ENCODE measurements around the gene ALLC.
A peak's percentile ranks its signal among the peaks of the same experiment; 100 is the strongest.

The ALLC gene

GRCh38 chr2:3680548-3681345 lies 22.7 kb downstream of the ALLC start:
- DNase-seq, result no peak

- DNase-seq, result no peak
Observed at GRCh38 chr2:3681625-3682024, 23.6 kb downstream of the ALLC start.

DNA sequence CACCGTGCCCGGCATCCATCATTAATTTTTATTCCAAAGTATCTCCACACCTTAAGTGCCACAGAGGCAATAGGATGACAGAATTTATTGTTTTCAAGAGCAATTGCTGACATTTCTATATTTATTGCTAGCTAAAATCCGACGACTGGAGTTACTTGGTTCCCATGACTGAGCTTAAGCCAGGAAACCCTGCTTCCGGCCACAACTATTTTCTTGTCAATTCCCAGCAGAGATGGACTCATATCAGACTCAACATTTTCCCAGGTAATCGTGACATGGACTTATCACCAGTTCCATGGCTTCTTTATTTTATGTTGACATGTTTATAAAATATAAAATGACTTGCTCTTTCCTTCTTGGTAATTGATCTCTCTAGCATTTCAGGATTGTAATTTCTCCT lies 24.8 kb downstream of the ALLC start:
- DNase-seq, result no peak

DNA sequence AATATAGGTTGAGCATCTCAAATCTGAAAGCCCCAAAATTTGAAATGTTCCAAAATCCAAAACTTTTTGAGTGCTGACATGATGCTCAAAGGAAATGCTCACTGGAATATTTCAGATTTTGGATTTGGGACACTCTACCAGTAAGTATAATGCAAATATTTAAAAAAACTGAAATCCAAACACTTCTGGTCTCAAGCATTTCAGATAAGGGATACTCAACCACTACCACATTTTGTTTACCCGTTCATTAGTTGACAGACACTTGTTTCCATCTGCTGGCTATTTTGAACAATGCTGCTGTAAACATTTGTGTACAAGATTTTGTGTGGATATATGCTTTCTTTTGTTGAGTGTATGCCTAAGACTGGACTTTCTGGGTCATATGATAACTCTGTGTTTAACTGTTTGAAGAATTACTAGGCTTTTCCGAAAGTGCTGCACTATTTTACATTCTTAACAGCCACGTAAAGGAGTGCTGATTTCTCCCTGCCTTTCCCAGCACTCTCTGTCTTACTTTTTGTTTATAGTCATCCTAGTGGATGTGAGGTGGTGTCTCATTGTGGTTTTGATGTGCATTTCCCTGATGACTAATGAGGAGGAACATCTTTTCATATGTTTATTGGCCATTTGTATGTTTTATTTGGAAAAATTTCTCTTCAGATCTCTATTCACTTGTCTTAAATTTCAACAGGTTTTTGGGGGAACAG lies 25.9 kb downstream of the ALLC start:
- DNase-seq, result no peak

GRCh38 chr2:3689998-3690748 lies 32.2 kb downstream of the ALLC start:
- no peak for DNase-seq

GRCh38 chr2:3692375-3692774 lies 34.4 kb downstream of the ALLC start:
- DNase-seq, result no peak

- DNase-seq, result no peak
Observed at GRCh38 chr2:3696545-3696944, 38.5 kb downstream of the ALLC start.

DNA sequence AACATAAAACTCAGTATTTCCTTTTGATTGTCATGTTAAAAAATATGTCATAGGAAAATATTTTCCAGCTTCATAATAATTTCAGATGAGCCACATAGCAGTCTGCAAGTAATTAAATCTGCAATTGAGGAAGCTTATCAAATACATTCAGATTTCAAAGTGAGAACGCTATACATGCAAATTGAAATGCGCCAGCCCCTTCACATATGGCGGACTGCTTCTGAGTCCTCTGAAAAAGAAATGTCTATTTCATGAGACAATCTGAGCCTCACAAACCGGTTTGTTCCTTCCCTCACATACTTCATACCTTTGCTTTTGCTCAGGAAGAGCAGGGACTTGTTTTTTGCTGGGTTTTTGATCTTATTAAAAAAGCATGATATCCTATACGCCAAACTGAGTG lies 43.1 kb downstream of the ALLC start:
- no peak for DNase-seq

DNA sequence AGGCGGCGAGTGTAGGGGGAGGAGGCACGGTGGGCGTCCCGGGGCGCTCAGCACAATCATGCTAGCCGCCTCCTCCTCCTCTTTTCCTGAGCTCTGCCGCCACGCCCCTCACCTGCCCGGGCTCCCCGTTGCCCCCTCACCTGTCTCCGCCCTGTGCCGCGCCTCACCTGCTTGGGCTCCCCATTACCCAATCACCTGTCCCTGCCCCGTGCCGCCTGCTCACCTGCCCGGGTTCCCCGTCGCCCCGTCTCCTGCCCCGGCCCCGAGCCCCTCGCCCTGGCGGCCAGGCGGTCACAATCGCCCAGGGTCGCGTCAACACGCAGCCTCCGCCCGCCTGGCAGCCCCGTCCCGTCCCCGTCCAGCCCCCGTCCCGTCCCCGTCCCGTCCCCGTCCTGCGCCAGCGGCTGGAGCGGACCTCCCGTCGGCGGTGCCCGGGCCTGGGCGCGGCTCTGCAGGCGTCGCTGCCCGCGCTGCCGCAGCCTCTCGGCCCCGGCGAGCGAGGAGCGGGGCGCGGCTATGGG lies 45.3 kb downstream of the ALLC start, which contains the start of gene DCDC2C:
DCDC2C (plus strand) TSS at position 340 of the 521 bp plus-strand sequence; CDS start at position 517, 177 bp downstream.
- DNase-seq, result no peak

DNA sequence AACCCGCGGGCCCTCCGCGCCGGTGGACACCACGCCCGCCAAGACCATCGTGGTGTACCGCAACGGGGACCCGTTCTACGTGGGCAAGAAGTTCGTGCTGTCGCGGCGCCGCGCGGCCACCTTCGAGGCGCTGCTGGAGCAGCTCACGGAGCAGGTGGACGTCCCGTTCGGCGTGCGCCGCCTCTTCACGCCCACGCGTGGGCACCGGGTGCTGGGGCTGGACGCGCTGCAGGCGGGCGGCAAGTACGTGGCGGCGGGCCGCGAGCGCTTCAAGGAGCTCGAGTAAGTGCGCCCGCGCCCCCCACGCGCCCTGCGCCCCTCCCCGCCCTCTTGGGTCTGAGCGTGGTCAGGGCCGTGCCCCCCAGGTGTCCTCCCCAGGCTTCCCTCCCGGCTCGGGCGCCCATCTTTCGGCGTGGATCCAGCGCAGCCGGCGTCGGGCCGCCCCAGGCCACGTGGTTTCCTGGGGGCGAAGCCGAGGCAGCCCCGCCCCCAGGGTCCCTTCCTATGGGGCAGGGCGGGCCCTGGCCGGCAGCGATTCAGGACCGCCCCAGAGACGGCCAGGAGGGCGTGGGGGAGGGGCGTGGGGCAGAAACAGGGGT lies 45.9 kb downstream of the ALLC start:
- peak in 1 of 2 experiments; percentile 22 for DNase-seq

DNA sequence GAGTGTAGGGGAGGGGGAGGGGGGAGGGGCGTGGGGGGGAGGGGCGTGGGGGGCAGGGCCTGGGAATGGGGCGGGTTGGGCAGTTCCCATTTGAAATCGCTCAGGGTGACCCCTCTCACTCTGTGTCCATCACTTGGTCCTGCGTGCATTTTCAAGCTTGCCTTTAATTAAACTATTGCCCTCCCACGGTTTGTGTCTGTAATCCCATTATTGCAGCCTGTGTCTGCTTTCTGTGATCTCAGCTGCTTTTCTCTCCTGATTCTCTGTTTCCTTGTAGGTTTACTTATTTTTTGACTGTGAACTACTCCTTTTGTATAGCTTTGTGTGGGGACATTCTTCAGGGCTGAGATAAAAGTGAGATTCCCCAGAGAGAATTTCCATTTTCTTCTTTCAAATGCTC lies 46.7 kb downstream of the ALLC start:
- no peak for DNase-seq

DNA sequence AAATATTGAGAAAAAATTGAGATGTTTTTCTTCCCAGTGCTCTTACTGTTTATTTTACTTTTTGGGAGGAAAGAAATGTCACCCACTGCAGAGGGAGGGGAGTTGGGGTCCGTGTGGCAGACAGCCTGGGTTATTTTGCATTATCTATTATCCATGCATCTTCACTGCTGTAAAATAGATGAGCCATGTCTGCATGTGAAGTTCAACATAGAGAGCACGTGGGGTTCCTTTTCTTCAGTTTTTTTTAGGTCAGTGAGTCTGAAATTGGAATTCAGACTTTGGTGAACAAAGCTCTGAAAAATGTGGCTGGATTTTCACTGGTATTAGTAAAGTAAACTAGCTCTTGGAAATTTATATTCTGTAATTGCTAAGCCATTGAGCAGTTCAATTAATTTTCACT lies 47.8 kb downstream of the ALLC start:
- no peak for DNase-seq

- no peak for DNase-seq
Observed at GRCh38 chr2:3706892-3707291, 48.9 kb downstream of the ALLC start.

DNA sequence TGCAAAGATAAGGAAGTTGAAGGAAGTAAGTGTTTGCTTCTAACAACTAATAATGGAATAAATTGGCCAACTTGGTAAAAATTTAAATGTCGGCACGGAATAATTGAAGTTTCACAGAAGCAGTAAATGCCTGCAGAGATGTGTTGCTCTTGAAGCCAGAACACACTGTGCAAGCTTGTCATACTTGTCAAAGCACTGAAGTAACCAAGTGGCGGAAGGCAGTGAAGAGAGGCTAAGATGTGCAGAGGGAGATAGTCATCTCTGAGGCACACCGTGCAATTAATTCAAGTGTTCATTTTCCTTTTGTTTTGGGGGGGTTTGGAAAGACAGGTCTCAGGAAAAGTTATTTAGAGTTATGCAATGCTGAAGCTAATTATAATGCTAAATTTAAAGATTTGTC lies 50.6 kb downstream of the ALLC start:
- no peak for DNase-seq

DNA sequence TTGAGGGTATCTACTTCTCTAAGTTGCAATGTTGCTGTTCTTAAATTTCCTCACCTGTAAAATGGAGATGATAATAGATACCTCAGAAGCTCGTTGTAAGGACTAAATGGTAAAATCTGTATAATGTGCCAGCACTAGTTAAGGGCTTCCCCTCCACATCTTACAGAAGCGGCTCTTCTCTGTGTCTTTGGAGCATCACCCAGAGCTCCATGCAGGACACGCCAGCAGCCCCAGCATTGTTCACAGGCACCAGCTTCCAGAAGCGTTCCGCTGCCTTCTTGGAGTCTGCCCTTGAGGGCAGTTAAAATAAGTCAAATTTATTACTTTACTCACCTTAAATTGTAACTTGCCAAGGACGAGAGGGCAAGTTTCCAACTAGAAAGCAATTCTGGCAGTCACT lies 51.2 kb downstream of the ALLC start:
- no peak for DNase-seq

DNA sequence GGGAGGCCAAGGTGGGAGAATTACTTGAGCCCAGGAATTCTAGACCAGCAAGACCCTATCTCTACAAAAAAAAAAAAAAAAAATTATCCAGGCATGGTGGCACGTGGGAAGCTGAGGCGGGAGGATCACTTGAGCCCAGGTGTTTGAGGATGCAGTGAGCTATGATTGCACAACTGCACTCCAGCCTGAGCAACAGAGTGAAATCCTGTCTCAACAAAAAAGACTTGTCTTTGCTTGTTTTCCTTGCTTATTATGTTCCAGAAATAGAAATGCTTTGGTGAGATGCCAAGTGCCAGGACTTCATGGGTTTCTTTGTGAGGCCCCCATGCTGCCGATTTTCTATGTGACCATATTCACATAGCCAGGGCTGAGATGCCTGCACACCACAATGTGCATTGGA lies 54.4 kb downstream of the ALLC start:
- no peak for DNase-seq

DNA sequence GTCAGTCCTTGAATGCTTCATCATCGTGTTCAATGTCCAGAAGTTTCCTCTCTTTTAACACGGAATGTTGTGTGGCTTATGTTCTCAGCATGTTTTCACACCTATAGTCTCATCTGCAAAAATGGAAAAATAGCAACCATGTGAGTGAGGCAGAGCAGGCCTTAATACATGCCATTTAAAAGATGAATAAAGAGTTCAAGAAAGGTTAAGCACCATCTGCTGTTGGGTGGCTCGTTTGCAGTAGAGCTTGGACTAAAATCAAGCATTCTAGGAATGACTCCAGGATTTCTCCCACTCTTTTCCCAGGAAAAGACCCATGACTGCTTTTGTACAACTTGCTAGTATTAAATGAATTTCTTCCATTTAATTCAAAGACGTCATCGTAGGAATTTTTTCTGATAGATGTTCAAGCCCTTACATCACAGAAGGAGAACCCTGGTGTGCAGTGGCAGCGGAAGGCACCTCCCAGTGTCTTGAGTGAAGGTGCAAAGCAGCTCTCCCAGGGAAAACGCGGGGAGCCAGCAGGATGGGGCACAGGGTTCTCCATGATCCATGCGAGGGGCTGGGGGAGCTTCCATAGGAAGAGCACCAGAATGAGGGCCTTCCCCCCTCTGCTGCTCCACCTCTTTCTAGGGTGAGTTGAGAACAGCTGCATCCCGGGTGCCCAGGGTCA lies 55.0 kb downstream of the ALLC start:
- no peak for DNase-seq

GRCh38 chr2:3718679-3719078 lies 60.7 kb downstream of the ALLC start:
- DNase-seq, result no peak

- DNase-seq, result no peak
Observed at GRCh38 chr2:3725002-3725401, 67.0 kb downstream of the ALLC start.

- DNase-seq, result no peak
Observed at GRCh38 chr2:3725458-3726250, 67.7 kb downstream of the ALLC start.

DNA sequence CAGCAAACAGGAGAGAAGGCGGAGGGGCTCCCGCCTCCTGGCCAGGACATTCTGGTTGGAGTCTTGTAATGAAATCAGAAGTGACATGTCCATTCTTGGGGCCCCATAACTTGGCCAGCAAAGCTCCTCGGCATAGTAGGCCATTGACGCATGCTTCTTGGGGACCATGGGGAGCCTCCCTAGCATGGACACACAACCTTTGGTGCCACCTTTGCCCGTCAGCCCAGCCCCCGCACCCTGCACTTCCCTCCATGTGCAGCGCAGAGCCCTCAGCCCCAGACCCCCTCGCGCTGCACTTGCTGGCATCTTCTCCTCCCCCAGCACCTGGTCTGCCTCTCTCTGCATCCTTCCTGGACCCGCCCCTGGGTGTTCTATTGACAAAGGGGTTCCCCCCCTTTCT lies 68.5 kb downstream of the ALLC start:
- DNase-seq, result no peak
